Hepatocyte (in vitro differentiated cells): ENCODE measurements around the gene CCDC12. TPM values are rescaled to one million over a fixed set of nuclear protein-coding genes. Genes with fewer than 3 reads are reported as not detected.

Experiments
- DNase-seq: peaks from one replicate; pipeline ENCODE4 v3.0.0-alpha.2; 2016; ENCODE audit warnings: low spot score
- H2AFZ ChIP-seq: fragments of 200-600 bp; sonication (generic); 2 replicates; pipeline ENCODE4 v1.6.0; 2016; ENCODE audit warnings: antibody characterized with exemption, mild to moderate bottlenecking
- H3K27ac ChIP-seq: fragments of 200-600 bp; sonication (generic); 2 replicates; pipeline ENCODE4 v1.5.1; 2016; ENCODE audit warnings: mild to moderate bottlenecking
- H3K27me3 ChIP-seq: fragments of 200-600 bp; sonication (generic); 2 replicates; pipeline ENCODE4 v1.6.1; 2016
- H3K36me3 ChIP-seq: fragments of 200-600 bp; sonication (generic); replicated peaks from 2 replicates; pipeline ENCODE4 v1.5.1; 2016; ENCODE audit warnings: low read depth; ENCODE audit not compliant: insufficient read depth
- H3K4me1 ChIP-seq: fragments of 200-600 bp; sonication (generic); 2 replicates; pipeline ENCODE4 v1.5.1; 2016; ENCODE audit warnings: mild to moderate bottlenecking, moderate library complexity; ENCODE audit not compliant: insufficient read depth
- H3K4me2 ChIP-seq: fragments of 200-600 bp; sonication (generic); 2 replicates; pipeline ENCODE4 v1.6.0; 2016
- H3K4me3 ChIP-seq: fragments of 200-600 bp; sonication (generic); 2 replicates; pipeline ENCODE4 v1.5.1; 2016; ENCODE audit warnings: mild to moderate bottlenecking
- H3K79me2 ChIP-seq: fragments of 200-600 bp; sonication (generic); 2 replicates; pipeline ENCODE4 v1.6.0; 2017; ENCODE audit warnings: mild to moderate bottlenecking
- H3K9me2 ChIP-seq: fragments of 200-600 bp; sonication (generic); replicated peaks from 2 replicates; pipeline ENCODE4 v1.6.0; 2017; ENCODE audit warnings: mild to moderate bottlenecking; ENCODE audit not compliant: insufficient read depth
- H3K9me3 ChIP-seq: fragments of 200-600 bp; sonication (generic); 2 replicates; pipeline ENCODE4 v1.5.1; 2016; ENCODE audit warnings: low read depth, mild to moderate bottlenecking
- H4K20me1 ChIP-seq: fragments of 200-600 bp; sonication (generic); 2 replicates; pipeline ENCODE4 v1.6.0; 2016; ENCODE audit warnings: mild to moderate bottlenecking; ENCODE audit not compliant: insufficient read depth, poor library complexity, severe bottlenecking
- CTCF ChIP-seq: fragments of 200-600 bp; sonication (generic); IDR thresholded peaks from 2 replicates; pipeline ENCODE4 v1.5.1; 2016; ENCODE audit warnings: antibody characterized with exemption, mild to moderate bottlenecking; ENCODE audit not compliant: poor library complexity
- EZH2 ChIP-seq: fragments of 200-600 bp; sonication (generic); IDR thresholded peaks from 2 replicates; pipeline ENCODE4 v1.6.1; 2016; ENCODE audit warnings: antibody characterized with exemption, mild to moderate bottlenecking, borderline replicate concordance
- EZH2phosphoT487 ChIP-seq: fragments of 200-600 bp; sonication (generic); IDR thresholded peaks from one replicate; pipeline ENCODE4 v1.6.1; 2018; ENCODE audit warnings: antibody characterized with exemption, mild to moderate bottlenecking, low read depth, moderate library complexity; ENCODE audit not compliant: unreplicated experiment, severe bottlenecking
- WGBS: methylation state at CpG from one replicate; pipeline ENCODE4 v1.1.6; 2016; ENCODE audit warnings: low lambda C conversion rate; ENCODE audit errors: missing lambda C conversion rate; 5-methylcytosine and 5-hydroxymethylcytosine counted together
- polyA plus RNA-seq: library from polyadenylated mRNA; unstranded; fragments of >200 nt; fragmentation: Nextera tagmentation; extraction: Ambion mirVana; gene quantifications from 2 replicates; pipeline ENCODE4 v1.2.1, GENCODE V29; 2016
- total RNA-seq: library from RNA; depleted of rRNA; stranded (reverse); fragments of >200 nt; gene quantifications from 2 replicates; pipeline ENCODE4 v1.2.3, GENCODE V29; 2014

CCDC12 gene
- total and polyA plus RNA-seq, 2 experiments from 2014 or later: 41.1 to 78.4 TPM

- no peak for DNase-seq
- H2AFZ ChIP-seq: no peak overlapping the region
- 91% methylated on average over 32 of the region's 35 CpGs for WGBS
- H3K9me3 ChIP-seq: no peaks in the 10 kb centered on the region
- H3K4me3 ChIP-seq: no peak overlapping the region
- H3K36me3 ChIP-seq: no peaks in the 10 kb centered on the region
- TF ChIP-seq EZH2phosphoT487: no peak
- TF ChIP-seq CTCF: no peak
- no peak for TF ChIP-seq EZH2
- H3K4me2 ChIP-seq: no peak overlapping the region
- no peaks in the 10 kb centered on the region for H4K20me1 ChIP-seq
- no peaks in the 10 kb centered on the region for H3K27me3 ChIP-seq
- no peaks in the 10 kb centered on the region for H3K79me2 ChIP-seq
- no peak overlapping the region for H3K27ac ChIP-seq
- peaks cover 5% of the 10 kb centered on the region for H3K4me1 ChIP-seq
- no peaks in the 10 kb centered on the region for H3K9me2 ChIP-seq
These were observed 25.9 kb upstream of the CCDC12 start for GRCh38 chr3:47002171-47003055.

DNA sequence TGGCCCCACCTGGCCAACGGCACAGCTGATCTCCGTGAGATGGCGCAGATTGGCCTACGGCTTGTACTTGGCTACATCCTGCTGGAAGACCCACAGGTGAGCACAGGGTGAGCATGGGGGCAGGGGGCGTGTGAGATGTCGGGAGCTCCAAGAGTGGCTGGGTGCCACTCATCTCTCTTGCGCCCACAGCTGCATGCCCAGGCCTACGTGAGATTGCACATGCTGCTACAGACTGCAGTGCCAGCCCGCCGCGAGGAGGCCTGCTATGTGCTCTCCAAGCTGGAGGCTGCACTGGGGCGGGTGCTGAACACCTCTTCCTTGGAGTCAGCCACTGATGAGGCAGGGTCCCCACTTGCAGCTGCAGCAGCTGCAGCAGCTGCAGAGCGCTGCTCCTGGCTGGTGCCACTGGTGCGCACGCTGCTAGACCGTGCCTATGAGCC lies 25.2 kb upstream of the CCDC12 start:
- no peak for DNase-seq
- TF ChIP-seq EZH2 (no peak), EZH2phosphoT487 (no peak), CTCF (no peak)
- no peaks in the 10 kb centered on the region for H3K79me2 ChIP-seq
- no peak overlapping the region for H3K27ac ChIP-seq
- no peaks in the 10 kb centered on the region for H4K20me1 ChIP-seq
- H3K4me3 ChIP-seq: no peak overlapping the region
- H3K4me1 ChIP-seq: peaks cover 6% of the 10 kb centered on the region
- no peaks in the 10 kb centered on the region for H3K36me3 ChIP-seq
- no peaks in the 10 kb centered on the region for H3K9me2 ChIP-seq
- H3K9me3 ChIP-seq: no peaks in the 10 kb centered on the region
- no peaks in the 10 kb centered on the region for H3K27me3 ChIP-seq
- H2AFZ ChIP-seq: no peak overlapping the region
- H3K4me2 ChIP-seq: no peak overlapping the region
- WGBS: 97% methylated on average over 16 of the region's 16 CpGs

- Histone ChIP-seq H3K27ac (no peak overlapping the region), H3K4me1 (peaks cover 10% of the 10 kb centered on the region), H3K27me3 (no peaks in the 10 kb centered on the region), H2AFZ (no peak overlapping the region), H3K4me2 (no peak overlapping the region), H3K9me2 (no peaks in the 10 kb centered on the region), H3K9me3 (no peaks in the 10 kb centered on the region), H3K4me3 (no peak overlapping the region), H4K20me1 (no peaks in the 10 kb centered on the region), H3K79me2 (no peaks in the 10 kb centered on the region), H3K36me3 (no peaks in the 10 kb centered on the region)
- TF ChIP-seq EZH2: no peak
- TF ChIP-seq CTCF: no peak
- TF ChIP-seq EZH2phosphoT487: no peak
- 92% methylated on average over 25 of the region's 25 CpGs for WGBS
- DNase-seq: no peak
These were observed 24.6 kb upstream of the CCDC12 start for GRCh38 chr3:47000922-47001730.
